Neural crest cell (in vitro differentiated cells): Measurements from ENCODE around the gene ENOPH1. TPM values are rescaled to one million over a fixed set of nuclear protein-coding genes. Genes with fewer than 3 reads are reported as not detected.

ENCODE experiments used
- DNase-seq: peaks from one replicate; pipeline ENCODE4 v3.0.0; 2021; ENCODE audit warnings: low read depth, mixed read lengths, low spot score
- H3K27ac Mint-ChIP-seq: one replicate; pipeline ENCODE4 v1.8.0; 2021; ENCODE audit warnings: mild to moderate bottlenecking, mixed read lengths; ENCODE audit not compliant: unreplicated experiment
- H3K27me3 Mint-ChIP-seq: 2 replicates; pipeline ENCODE4 v1.8.0; 2021; ENCODE audit warnings: low read depth, mild to moderate bottlenecking, mixed read lengths
- H3K36me3 Mint-ChIP-seq: 2 replicates; pipeline ENCODE4 v1.8.0; 2021; ENCODE audit warnings: low read depth, mild to moderate bottlenecking, mixed read lengths
- H3K4me1 Mint-ChIP-seq: 2 replicates; pipeline ENCODE4 v1.8.0; 2021; ENCODE audit warnings: mixed read lengths
- H3K4me3 Mint-ChIP-seq: one replicate; pipeline ENCODE4 v1.8.0; 2021; ENCODE audit warnings: mild to moderate bottlenecking, mixed read lengths
- H3K9me3 Mint-ChIP-seq: 2 replicates; pipeline ENCODE4 v1.8.0; 2021; ENCODE audit warnings: mixed read lengths
- total RNA-seq: library from RNA; stranded (reverse); gene quantifications from 2 replicates; pipeline ENCODE4 v1.2.1, GENCODE V29; 2021
- TF ChIP-seq, protein P1 (sequence below): fragments of 200-600 bp; sonication (generic); conservative IDR thresholded peaks from 2 replicates; pipeline ENCODE4 v1.5.0; 2021; ENCODE audit warnings: antibody characterized with exemption, mild to moderate bottlenecking

The ENOPH1 gene
- total RNA-seq, 1 donor from 2014 or later: 52.8 TPM

DNA sequence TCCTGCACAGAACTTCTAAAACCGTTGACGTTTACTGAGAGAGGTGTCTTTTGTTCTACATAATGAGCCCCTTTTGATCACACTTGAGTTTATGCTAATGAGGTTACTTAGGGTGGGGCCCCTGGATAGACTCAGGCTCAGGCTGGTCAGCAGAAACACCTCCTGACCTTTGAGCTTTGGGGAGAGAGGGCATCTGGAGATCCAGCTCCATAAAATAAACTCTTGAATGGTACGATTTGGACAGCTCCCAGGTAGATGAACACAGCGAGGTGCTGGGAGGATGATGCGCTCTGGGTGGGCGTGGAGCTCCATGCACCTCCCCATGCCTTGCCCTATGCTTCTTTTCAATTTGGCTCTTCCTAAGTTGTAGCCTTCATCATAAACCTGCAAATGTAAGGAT is 52.0 kb downstream of the ENOPH1 start:
- peaks cover 5% of the 10 kb centered on the region for H3K36me3 Mint-ChIP-seq
- H3K4me1 Mint-ChIP-seq: peaks cover 3% of the 10 kb centered on the region
- H3K9me3 Mint-ChIP-seq: peaks cover 6% of the 10 kb centered on the region
- no peaks in the 10 kb centered on the region for H3K27me3 Mint-ChIP-seq
- H3K4me3 Mint-ChIP-seq: no peak overlapping the region
- no peak for DNase-seq
- TF ChIP-seq, protein P1, sequence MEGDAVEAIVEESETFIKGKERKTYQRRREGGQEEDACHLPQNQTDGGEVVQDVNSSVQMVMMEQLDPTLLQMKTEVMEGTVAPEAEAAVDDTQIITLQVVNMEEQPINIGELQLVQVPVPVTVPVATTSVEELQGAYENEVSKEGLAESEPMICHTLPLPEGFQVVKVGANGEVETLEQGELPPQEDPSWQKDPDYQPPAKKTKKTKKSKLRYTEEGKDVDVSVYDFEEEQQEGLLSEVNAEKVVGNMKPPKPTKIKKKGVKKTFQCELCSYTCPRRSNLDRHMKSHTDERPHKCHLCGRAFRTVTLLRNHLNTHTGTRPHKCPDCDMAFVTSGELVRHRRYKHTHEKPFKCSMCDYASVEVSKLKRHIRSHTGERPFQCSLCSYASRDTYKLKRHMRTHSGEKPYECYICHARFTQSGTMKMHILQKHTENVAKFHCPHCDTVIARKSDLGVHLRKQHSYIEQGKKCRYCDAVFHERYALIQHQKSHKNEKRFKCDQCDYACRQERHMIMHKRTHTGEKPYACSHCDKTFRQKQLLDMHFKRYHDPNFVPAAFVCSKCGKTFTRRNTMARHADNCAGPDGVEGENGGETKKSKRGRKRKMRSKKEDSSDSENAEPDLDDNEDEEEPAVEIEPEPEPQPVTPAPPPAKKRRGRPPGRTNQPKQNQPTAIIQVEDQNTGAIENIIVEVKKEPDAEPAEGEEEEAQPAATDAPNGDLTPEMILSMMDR: no peak
- no peak overlapping the region for H3K27ac Mint-ChIP-seq

DNA sequence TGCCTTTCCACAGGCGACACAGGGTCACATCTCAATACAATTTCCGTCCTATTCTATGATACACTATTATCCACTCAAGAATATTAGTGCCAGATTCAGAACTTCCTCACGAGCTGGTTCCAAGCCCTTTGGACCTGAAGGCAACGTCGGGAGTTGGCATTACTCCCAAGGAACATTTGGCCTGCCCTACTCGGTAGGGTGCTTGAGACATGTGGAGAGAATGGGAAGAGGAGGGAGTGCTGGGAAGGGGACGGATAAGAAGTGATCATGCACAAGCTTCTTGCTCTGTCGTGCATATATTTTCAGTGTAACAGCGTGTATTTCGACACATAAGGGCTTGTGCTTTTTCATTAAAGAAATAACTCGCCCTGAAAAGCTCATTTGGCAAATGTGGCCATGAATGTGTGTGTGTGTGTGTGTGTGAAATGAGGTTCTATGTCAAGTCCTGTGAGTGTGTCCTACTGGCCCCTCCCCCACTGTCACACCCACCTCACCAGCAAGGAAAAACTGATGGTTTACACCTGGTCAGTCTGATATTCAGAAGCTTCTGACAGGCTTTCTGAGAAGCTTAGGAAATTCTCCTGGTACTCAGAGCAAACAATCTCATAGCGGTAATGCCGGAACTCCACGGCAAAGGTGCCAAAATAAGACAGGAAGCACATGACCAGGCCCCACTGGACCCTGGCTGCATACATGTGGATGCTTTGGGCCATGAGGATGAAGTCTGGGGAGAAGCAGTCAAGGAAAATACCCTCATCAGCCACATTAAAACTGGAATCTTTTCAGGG is 54.8 kb downstream of the ENOPH1 start:
- Mint-ChIP-seq H3K27ac (no peak overlapping the region), H3K4me3 (no peak overlapping the region), H3K4me1 (peaks cover 13% of the 10 kb centered on the region), H3K27me3 (no peaks in the 10 kb centered on the region), H3K36me3 (peaks cover 8% of the 10 kb centered on the region), H3K9me3 (no peaks in the 10 kb centered on the region)
- TF ChIP-seq, protein P1: no peak
- no peak for DNase-seq

DNA sequence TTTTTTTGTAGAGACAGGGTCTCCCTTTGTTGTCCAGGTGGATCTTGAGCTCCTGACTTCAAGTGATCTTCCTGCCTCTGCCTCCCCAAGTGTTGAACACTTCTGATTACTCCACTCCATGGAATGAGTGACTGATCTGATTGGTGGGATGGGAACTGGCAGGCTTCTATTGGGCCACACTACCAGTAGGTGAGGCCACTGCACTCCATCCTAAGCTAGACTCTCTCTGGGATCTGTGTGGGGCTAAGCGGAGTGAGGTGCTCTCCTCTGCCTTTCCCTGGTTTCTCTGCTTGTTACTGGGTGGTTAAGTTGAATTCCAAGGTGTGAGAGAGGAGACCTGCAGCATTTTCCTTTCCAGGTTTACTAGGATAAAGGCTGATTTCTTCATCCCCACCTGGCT is 58.7 kb downstream of the ENOPH1 start:
- H3K27me3 Mint-ChIP-seq: no peaks in the 10 kb centered on the region
- no peaks in the 10 kb centered on the region for H3K9me3 Mint-ChIP-seq
- no peak overlapping the region for H3K4me3 Mint-ChIP-seq
- no peak for DNase-seq
- TF ChIP-seq, protein P1: no peak
- H3K4me1 Mint-ChIP-seq: peaks cover 24% of the 10 kb centered on the region
- H3K36me3 Mint-ChIP-seq: peaks cover 6% of the 10 kb centered on the region
- H3K27ac Mint-ChIP-seq: no peak overlapping the region

DNA sequence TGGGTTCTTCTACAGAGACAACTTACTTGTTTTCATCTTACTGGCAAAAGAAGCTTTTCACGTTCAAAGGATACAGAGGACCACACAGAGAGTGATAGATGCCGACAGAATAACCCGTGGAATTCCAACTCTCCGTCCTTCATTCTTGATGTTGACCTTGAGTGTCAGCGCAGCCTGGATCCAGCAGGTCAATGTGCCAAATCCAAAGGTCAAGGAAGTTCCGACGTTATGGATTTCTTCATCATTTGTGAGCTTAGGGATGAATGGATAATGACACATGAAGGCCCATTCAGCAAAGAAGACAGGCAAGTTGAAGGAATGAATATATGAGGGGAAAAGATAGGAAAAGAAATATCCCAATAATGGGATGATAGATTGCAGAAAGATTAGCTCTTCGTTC is 59.6 kb downstream of the ENOPH1 start:
- no peak overlapping the region for H3K4me3 Mint-ChIP-seq

DNA sequence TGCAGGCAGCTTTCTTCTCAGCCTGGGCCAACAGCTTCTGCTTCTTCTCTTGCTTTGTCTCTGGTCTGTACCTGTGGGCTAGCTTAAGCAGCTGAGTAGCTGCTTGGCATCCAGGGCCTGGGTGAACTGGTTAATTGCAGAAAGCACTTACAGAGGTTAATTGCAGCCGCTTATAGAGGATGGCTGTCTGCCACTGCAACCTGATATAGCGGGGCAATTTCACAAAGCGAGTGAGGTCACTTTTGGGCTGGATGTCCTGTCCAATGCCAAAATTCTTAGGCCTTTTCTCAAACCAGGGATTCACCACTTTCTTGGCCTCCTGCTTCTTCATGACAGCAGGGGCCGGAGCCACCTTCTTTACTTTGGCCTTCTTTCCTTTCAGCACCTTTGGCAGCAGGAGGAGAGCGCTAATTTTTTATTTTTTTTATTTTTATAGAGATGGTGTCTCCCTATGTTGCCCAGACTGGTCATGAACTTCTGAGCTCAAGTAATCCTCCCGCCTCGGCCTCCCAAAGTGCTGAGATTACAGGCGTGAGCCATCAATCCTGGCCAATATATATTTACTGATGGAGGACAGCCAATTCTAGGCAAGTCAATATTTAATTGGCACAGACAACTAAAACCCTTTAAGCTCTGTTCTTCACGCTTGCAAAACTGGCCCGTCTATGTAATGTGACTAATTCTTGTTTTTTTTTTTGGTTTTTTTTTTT is 61.0 kb downstream of the ENOPH1 start:
- Mint-ChIP-seq H3K27me3 (no peaks in the 10 kb centered on the region), H3K4me3 (no peak overlapping the region), H3K36me3 (peaks cover 10% of the 10 kb centered on the region), H3K4me1 (peaks cover 42% of the 10 kb centered on the region), H3K9me3 (no peaks in the 10 kb centered on the region), H3K27ac (no peak overlapping the region)
- DNase-seq: no peak
- TF ChIP-seq, protein P1: no peak

More for the DNA sequence above, 59.6 kb downstream of the ENOPH1 start:
- Mint-ChIP-seq H3K27ac (no peak overlapping the region), H3K36me3 (peaks cover 6% of the 10 kb centered on the region), H3K4me1 (peaks cover 33% of the 10 kb centered on the region), H3K9me3 (no peaks in the 10 kb centered on the region), H3K27me3 (no peaks in the 10 kb centered on the region)
- TF ChIP-seq, protein P1: no peak
- DNase-seq: no peak
